ENCODE results near the gene SORL1.

SORL1 gene

GRCh38 chr11:121661880-121662486, 209.9 kb downstream of the SORL1 start:
- DNase-seq: no peak

DNA sequence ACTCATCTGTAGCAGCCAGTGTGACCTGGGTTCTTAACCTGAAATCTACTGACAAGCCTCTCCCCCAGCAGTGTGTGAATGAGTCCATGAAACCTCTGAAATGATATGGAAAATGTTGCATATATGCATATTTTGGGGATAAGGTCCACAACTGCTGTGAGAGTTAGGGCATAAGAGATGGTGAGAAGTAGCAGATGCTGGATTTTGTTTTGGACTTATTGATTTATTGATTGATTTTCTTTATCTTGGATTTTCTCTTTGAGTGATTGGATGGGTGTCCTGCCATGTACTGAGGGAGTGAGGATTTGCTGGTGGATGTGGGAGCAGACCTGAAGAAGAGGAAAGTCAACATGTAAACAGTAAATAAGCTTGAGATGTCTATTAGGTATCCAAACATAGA, 212.0 kb downstream of the SORL1 start:
- DNase-seq: no peak

GRCh38 chr11:121665206-121665838, 213.2 kb downstream of the SORL1 start:
- no peak for DNase-seq

DNA sequence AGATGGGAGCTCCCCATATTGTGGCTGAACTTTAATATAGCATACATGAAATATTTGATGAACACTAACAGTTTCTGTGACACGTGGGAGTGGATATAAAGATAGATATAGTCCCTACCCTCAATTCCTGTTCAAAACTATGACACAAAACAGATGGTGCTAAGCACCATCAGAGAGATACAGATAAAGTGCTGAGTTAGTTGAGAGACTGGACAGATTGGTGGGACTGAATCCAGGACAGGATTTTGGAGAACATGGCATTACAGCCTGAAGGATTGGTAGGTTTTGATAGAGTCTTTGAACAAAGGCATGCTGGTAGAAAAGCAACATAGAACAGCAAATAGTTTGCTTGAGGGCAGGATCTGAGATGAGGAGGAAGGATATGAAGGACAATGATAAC, 215.7 kb downstream of the SORL1 start:
- DNase-seq: no peak

DNA sequence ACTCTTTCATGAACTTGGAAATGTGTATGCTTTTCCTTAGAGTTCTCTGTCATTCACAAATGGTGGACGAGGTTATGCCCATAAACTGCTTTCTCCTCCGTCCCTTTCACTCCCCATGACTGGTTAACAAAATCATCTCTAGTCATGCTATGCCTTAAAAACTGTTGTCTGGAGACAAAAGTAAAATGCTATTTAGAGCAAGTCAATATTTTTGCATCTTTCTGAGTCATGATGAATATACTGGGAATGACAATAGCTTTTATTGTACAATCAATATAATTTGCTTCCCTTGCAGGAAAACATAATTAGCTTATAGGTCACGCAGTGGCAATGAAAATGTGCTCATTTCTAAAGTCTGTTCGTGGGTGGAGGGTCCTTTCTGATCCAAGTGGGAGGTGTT, 217.3 kb downstream of the SORL1 start:
- no peak for DNase-seq

DNA sequence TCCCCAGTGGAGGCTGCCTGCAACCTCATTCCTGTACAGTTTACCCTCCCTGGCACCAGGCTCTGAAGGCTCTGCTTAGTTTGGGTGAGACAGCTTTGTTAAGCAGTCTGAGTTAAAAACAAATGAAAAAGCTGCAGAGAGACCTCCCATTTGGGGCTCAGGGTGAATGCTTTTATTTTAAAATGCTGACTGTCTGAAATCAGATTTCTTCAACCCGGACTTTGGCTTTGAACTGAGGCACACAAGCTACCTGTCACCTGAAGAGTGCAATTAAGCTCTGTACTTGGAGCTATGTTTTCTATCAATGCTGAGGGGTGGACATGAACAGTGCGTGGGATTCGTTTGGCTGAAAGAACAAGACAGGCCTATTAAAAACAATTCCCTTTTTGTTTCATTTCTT, 218.2 kb downstream of the SORL1 start:
- no peak for DNase-seq

- no peak for DNase-seq
Measured at GRCh38 chr11:121670805-121671282, 218.7 kb downstream of the SORL1 start.

DNA sequence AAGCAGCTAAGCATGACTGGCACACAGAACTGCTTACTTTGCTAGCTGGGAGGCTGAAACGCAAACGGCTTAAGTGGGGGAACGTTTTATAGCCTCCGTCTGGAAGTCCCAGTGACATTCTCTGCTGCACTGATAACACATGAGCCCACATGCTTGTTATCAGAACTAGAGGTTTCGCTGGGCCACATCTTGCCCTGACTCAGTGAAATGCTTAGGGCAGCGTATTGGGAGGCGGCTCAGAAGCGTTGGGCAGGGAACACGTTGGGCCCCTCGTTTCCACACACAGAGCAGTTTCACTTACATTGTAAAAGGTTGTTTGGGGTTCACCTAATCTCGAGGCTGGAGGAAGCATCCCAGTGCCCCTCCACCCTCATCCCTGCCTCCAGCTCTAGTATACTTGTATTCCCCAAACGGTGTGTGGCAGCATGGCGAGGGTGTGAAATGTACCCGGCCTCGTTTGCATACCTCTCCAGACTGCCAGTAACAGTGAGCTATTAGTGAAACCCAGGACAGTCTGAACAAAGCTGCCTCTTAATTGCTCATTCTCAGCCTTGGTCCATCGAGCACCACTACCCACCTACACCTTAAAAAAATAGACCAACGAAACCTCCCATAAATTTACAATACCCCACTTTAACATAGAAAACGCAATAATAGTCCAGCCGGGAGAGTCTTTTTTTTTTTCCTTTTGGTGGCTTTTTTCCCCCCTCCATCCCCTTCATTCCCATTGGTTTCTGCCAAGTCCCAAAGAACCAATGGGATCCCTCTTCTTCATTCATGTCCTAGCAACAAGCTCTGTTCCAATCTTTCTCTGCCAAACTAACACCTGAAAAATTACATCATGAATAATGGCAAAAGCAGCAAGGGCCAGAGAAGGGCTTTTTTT, 219.4 kb downstream of the SORL1 start:
- DNase-seq: no peak

DNA sequence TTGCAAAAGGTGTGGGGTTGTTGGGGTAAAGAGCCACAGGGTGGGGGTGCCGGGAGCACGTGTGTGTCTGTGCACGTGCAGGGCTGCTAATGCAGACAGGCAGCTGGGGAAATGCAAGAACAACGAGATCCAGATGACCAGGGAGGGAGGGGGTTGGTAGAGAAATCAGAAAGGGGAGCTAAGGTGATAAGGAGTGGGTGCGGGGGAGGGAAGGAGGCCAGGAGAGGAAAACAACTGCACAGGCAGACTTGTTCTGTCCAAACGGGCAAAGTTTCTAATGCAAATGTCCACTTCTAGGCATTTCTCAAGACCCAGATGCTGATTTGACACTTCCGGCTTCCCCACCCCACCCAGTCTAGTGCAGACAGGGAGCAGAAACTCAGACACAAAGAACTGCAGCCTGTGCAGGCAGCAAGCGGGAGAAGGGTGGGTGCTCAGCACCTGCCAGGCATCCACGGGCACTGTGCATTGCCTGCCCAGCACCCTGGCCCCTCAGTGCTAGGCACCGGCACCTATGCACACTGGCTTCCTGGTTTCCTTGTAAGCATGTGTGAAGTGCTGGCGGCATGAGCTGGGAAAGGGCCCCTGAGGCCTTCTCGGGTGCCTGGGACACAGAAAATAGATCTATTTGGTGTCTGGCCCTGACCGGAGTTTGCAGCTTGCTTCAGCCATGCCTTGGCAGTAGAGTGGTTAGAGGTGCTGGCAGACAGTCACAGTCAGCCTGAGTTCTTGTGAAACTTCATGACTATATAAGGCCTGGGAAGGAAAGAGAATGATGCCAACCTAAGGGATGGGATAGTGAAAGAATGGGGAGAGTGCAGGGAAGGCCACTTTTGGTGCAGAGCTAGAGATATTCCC, 220.7 kb downstream of the SORL1 start:
- no peak for DNase-seq

GRCh38 chr11:121681550-121682268, 229.6 kb downstream of the SORL1 start:
- no peak for DNase-seq

Measured in stimulated activated CD8-positive, alpha-beta memory T cell treated with anti-CD3 and anti-CD28 coated beads, Interleukin-4, amount 100 ng/mL, for 48 hours (primary cell).